Stimulated activated CD4-positive, alpha-beta T cell treated with anti-CD3 and anti-CD28 coated beads, Interleukin-15, amount 100 ng/mL, for 1 hour (primary cell): ENCODE measurements around the gene CD302.
"Not testable (repeated sequence)": the region's sequence is repeated elsewhere in the genome, so short reads cannot be mapped to it uniquely, and the experiment has no call there.

Experiments
- DNase-seq, 2 donors: peaks; one replicate each; pipeline ENCODE4 v3.0.0-alpha.2; 2020; ENCODE audit warnings: low read depth in 1 of 2, low spot score in 1 of 2

The CD302 gene, protein sequence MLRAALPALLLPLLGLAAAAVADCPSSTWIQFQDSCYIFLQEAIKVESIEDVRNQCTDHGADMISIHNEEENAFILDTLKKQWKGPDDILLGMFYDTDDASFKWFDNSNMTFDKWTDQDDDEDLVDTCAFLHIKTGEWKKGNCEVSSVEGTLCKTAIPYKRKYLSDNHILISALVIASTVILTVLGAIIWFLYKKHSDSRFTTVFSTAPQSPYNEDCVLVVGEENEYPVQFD

DNA sequence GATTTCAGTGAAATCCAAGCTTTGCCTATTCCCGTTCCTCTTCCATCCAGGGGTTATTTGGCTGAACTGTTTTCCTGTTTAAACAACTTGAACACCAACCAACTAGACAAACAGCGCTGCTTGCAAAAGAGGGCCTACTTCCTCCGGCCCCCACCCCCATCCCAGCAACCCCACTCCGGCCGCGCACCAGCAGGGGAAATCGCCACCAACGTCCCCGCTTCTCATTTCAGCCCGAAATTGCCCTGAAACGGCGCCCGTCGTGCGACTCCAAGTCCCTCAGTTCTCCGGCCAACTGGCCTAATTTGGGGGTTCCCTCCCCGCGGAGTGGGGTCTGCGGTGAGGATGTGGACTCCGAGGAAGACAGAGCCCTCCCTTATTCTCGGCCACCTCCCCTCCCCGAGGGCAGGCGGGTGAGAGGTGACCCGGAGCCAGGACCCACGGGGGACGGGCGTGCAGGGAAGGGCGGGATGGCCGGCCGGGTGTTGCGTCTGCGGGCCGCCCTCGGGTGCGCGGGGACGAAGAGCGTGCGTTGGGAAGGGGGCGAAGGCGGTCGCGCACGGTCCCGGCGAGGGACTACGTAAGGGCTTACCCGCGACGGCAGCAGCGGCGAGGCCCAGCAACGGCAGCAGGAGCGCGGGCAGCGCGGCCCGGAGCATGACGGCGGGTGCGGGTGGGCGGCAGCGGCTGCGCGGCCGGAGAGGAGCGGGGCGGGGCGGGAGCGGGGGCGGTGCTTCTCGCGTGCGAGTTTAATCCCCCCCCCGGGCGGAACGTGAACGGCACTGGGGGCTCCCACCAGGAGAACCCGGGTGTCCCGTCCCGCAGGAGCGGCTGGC lies at the start of gene CD302:
TSS of gene CD302 (minus strand) at position 666 of the 833 bp plus-strand sequence. CDS start at position 656, 10 bp downstream.
- peak in 1 of 2 donors; percentile 16 for DNase-seq

DNA sequence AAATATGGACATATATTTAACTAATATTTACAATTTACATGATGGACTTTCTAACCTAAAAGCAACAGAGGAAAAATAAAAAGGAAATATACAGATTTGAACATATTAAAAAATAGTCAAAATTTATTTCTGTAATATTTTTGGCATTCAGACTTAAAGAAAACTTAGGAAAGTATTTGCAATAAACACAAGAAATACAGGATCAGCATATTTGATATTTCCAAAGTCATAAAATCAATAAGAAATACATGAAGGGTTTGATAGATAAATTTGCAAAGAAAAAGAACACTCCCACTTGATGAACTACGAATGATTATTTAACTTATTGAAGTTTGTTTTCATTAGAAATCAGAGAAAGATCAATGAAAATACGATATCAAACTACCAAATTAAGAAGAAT lies 48.6 kb upstream of the CD302 start:
- no peak for DNase-seq

DNA sequence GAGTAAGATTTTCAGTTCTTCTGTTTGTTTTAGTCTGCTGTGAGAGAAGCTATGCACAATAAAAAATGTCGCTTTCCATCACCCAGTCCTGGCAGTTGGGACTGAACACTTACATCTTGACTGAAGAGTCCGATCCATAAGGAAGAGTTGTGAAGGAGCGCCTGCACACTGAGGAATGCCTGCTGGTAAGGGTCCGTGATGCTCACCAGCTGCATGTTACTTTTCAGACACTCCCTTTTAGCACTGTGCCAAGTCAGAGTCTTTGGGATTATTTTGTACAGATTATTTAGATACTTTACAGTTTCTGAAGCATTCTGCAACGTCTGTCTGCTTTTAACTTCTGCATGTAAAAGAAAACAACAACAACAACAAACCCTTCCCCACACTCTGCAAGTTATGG lies 42.6 kb upstream of the CD302 start:
- DNase-seq, result no peak

DNA sequence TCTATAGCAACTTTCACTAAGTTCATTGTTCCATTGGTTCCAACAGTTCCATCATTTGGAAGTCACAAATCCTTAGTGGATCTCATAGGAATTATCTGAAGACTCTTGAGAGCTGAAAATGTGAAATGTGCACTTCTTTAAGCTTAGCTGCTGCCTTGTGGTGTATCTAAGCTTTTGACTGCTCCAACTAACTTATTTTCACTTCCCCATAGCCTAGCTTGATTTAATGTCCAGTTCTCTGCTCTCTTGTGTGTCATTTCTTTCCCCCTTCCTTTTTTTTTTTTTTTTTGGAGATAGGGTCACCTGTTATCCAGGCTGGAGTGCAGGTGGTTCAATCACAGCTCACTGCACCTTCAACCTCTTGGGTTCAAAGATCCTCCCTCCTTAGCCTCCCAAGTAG lies 34.9 kb upstream of the CD302 start:
- no peak for DNase-seq

DNA sequence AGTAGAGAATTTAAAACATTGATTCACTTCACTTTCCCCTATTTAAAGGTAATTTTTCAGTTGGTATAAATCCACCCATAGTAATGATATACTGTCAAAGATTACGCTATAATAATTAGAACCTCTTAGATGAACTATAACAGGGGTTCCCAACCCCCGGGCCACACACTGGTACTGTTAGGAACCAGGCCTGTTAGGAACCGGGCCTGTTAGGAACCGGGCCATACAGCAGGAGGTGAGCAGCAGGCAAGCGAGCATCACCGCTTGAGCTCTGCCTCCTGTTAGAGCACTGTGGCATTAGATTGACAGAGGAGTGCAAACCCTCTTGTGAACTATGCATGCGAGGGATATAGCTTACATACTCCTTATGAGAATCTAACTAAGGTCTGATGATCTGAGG lies 34.0 kb upstream of the CD302 start:
- no peak for DNase-seq

DNA sequence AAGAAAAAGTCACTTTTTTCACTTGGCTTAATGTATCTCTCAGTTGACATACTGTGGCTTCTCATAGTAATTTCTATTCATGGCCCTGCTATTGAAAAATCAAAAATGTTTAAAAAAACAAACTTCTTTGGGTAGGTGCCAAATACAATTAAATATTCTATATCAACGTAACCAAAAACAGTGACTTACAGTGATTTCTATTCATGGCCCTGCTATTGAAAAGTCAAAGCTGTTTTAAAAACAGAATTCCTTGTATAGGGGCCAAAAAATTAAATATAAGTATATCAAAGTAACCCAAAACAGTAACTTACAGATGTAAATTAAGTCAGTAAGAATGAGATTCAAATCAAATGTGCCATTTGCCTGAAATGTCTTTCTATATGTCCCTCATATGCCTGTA lies 31.4 kb upstream of the CD302 start:
- no peak for DNase-seq

DNA sequence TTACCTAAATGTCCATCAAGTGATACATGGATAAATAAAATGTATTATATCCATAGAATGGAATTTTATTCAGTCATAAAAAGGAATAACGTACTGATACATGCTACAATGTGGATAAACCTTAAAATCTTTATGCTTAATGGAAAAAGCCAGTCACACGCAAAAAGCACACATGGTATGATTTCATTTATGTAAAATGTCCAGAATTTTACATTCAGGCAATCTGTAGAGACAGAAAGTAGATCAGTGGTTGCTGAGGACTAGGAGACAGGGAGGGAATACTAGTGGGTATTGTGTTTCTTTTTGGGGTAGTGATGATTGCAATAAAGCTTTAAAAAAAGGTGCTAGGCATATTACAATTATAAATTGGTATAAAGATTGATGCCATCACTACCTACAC lies 30.7 kb upstream of the CD302 start:
- no peak for DNase-seq

DNA sequence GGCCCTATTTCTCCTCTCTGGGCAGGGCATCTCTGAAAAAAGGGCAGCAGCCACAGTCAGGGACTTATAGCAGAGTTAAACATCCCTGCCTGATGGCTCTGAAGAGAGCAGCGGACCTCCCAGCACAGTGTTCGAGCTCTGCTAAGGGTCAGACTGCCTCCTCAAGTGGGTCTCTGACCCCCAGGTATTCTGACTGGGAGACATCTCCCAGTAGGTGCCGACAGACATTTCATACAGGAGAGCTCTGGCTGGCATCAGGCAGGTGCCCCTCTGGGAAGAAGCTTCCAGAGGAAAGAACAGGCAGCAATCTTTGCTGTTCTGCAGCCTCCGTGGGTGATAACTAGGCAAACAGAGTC lies 24.4 kb upstream of the CD302 start:
- not testable (repeated sequence) for DNase-seq

DNA sequence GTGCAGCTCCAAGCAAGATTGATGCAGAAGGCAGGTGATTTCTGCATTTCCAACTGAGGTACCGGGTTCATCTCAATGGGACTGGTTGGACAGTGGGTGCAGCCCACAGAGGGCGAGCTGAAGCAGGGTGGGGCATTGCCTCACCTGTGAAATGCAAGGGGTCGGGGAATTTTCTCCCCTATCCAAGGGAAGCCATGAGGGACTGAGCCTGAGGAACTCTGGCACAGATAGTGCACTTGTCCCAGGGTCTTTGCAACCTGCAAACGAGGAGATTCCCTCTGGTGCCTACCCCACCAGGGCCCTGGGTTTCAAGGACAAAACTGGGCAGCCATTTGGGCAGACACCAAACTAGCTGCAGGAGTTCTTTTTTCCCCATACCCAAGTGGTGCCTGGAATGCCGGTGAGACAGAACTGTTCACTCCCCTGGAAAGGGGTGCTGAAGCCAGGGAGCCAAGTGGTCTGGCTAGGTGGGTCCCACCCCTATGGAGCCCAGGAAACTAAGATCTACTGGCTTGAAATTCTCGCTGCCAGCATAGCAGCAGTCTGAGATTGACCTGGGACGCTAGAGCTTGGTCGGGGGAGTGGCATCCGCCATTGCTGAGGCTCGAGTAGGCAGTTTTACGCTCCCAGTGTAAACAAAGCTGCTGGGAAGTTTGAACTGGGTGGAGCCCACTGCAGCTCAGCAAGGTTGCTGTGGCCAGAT lies 23.9 kb upstream of the CD302 start:
- not testable (repeated sequence) for DNase-seq

DNA sequence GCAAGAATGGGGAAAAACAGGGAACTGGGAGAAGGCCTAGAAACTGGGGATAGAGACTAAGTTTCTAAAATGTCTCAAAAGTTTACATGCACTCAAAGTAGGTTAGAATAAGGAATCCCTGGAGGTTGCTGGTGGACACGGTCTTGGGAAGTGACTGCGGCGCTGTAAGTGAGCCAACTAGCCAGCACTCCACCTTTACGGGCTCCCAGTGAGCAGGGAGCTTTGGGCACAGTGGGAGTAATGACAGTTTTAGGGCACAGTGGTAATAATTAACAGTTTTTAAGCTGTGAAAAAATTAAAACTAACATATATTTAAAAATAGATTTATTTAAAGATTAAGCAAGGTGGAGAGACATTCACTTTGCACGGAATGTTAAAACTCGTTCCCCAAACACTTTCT lies 20.9 kb upstream of the CD302 start:
- no peak for DNase-seq

DNA sequence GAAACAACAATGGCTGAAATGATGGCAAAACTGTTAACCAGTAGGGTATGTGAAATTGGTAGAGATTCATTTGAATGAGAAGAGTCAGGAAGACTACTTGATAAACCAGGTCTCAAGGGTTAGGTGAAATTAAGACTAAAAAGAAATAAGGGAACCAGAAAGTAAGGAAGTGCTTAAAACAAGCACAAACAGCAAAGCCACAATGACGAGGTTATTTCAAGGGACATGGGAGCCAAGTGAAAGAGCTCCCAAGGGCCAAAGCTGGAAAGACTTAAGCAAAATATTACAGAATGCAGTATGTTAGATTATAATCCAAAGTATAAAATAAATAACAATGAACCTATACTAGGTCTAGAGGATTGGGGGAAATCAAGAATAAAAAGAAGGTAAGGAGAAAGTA lies 19.3 kb upstream of the CD302 start:
- DNase-seq, result no peak

DNA sequence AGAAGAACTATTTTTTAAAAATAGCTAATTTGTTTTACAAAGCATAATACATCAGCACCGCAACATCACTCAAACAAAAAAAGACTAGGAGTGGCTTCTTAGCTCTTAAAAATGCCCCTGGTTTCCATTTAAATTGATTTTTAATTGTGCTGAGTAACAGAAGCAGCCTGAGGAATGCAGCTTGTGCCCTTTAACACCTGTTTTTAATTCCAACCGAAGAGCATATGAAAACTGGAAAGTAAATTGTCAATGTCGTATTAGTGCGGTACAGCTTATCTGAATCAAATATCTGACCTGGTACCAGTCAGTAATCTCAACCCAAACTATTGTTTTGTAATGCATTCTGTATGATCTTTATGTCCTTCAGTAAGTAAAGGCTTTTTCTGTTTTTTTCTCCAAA lies 13.2 kb upstream of the CD302 start:
- DNase-seq, result no peak

DNA sequence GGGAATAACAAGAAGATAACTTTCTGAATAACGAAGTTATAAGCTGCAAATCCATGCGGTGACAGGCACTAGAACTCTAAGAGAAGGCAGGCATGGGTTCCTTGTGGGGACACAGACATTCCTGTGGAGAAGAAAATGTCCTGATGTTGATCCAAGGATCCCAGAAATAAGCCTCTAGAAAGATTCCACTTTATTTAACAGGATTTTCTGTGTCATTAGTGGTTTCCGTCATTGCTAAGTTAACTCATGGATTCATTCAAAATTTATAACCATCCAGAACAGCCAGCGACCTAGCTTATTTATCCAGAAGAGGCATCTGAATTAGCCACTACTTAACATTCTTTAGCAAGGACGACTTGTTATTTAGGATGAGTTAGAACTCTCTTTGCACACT lies 10.0 kb upstream of the CD302 start:
- no peak for DNase-seq

DNA sequence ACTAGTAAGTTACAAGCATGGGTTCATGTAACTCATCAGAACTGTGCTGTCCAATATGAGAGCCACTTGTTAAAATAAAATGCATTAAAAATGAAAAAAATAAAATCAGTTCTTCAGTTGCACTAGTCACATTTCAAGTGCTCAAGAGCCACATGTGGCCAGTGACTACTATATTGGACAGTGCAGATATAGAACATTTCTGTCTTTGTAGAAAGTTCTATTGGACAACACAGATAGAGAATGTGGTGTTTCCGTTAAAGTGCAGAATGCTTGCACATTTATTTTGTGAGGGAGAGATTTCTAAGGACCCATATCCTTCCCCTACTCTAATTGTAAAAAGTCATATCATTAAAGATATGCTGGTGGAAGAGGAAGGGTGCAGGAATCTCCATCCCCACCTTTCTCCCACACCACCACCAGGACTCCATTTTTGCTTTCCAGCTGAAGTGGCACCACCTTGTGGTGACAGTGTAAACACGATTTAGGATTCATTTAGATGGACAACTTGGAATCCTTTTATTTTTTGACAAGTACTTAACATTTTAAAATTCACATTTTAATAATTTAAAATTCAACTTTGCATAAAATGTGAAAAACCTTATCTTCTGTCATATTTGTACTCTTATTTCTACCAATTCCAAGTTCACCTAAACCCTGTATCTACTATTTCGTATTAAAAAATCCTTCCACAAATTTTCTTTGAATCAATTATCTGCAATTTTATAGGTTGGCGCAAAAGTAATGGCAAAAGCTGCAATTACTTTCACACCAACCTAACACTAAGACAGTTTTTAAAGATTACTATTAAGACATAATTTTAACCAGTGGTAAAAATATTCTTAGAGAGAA lies 9.4 kb upstream of the CD302 start:
- DNase-seq, result no peak

DNA sequence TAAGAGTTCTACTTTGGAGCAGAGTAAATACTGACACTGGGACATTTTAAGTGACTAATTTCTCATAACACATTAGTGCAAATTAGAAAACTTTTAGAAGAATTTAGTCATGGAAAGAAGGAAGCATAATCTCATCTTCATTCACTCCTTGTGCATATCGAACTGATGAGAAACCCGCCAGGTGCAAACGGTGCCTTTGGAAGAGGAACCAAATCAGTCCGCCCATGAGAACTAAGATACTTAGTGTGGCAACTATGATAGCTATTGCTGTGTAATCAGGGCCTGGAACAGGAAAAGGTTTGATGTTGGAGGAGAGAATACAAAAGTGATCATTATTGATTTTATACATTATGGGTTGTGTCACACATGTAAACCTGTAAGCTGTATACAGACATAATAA lies 6.9 kb upstream of the CD302 start:
- DNase-seq, result no peak

DNA sequence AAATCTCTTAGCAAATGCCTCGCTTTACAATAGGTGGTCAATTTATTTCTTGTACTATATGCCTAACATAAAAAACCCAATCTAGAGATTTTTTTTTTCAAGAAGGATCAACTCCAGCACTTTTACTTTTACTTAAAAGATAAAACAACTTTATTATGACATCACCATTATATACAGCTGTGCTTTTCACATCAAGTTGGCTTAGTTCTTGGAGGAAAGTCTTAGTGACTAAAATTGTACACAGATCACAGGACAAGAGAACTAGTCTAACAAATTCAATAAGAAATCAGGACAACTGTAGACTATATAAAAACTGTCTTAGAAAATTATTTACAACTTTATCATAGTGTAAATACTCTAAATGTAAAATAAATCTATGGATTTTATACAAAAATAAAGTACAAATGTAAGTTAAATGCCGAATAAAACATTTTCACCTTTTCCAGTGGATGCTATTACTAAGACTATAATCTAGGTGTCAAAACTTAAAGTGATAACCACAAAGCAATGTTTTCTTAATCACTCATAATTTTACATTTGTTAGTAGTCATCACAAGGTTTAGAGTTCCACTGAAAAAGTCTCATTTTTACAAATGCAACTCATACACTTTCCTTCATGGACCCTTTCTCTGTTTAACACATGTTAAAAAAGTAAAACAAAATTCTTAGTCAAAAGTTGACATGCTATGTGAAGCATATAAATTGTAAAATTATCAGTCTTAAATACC lies 5.4 kb upstream of the CD302 start:
- DNase-seq, result no peak

DNA sequence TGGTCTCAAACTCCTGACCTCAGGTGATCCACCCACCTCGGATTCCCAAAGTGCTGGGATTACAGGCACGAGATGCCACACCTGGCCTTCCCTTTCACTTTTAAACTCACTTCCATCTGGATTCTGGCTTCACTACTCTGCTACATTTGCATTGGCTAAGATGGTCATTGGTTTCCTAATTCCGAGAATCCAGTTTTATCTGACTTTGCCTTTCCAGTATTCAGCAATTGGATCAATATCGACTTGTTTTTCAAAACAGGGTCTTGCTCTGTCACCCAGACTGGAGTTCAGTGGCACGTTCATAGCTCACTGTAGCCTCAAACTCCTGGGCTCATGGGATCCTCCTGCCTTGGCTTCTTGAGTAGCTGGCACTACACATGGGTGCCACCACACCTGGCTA lies 4.7 kb upstream of the CD302 start:
- no peak for DNase-seq

DNA sequence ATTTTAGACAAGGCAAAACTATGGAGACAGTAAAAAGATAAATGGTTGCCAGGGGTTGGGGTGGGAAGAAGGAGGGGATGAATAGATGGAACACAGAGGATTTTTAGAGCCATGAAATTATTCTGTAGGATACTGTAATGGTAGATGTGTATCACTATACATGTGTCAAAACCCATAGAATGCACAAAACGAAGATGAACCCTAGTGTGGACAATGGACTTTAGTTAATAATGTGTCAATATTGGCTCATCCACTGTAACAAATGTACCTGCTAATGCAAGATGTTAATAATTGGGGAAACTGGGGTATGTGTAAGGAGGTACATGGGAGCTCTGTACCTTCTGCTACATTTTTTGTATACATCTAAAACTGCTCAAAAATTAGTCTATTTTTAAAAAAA lies 1.8 kb upstream of the CD302 start:
- DNase-seq, result no peak

DNA sequence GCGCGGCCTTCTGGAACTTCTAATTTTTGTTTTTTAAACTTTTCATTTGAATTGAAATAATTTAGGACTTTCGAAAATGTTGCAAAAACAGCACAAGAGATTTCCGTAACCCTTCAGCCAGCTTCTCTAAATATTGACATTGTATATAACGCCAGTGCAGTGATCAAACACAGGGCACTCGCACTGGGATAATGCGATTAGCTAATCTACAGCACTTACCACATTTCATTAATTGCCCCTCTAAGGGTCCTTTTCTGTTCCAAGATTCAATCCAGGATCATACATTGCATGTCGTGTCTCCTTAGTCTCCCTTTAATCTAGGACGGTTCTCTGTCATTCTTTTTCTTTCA lies 343 bp upstream of the CD302 start:
- no peak for DNase-seq

DNA sequence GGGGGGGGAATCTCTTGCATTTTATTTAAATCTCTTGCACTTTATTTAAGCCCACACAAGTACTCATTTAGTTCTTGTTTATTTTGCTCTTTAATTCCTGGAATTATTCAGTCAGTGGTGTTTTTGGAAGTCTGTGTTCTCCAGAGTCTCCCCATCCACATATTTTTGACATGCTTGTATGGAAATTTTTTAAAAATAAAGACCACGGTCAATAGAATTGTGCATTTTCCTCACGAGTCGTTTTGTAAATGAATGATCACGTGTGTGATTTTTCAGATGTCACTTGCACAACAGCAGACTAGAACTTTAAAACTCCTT lies 824 bp downstream of the CD302 start:
- DNase-seq, result no peak
